Neural cell (in vitro differentiated cells): ENCODE measurements around the gene NFIB.

Source experiments
- CTCF ChIP-seq: fragments of 450-650 bp; IDR thresholded peaks from 2 replicates; pipeline ENCODE4 v1.5.1; 2014; ENCODE audit warnings: antibody characterized with exemption, mild to moderate bottlenecking, moderate library complexity; ENCODE audit not compliant: poor library complexity, severe bottlenecking
- EP300 ChIP-seq: fragments of 450-650 bp; conservative IDR thresholded peaks from 2 replicates; pipeline ENCODE4 v1.6.1; 2014; ENCODE audit warnings: antibody characterized with exemption, mild to moderate bottlenecking, moderate library complexity; ENCODE audit not compliant: poor library complexity, severe bottlenecking
- EZH2 ChIP-seq: fragments of 200-600, 300-800 bp; shearing (Covaris generic), sonication (generic); IDR thresholded peaks from 2 replicates; pipeline ENCODE4 v1.6.1; 2014; ENCODE audit warnings: antibody characterized with exemption, low read length, borderline replicate concordance, mild to moderate bottlenecking; ENCODE audit not compliant: insufficient read depth, poor library complexity, severe bottlenecking
- MXI1 ChIP-seq: fragments of 450-650 bp; conservative IDR thresholded peaks from 2 replicates; pipeline ENCODE4 v1.6.1; 2014; ENCODE audit warnings: antibody characterized with exemption, mild to moderate bottlenecking; ENCODE audit not compliant: poor library complexity, severe bottlenecking
- POLR2AphosphoS5 ChIP-seq: IDR thresholded peaks from 2 replicates; pipeline ENCODE4 v1.6.1; 2012
- RAD21 ChIP-seq: fragments of 450-650 bp; conservative IDR thresholded peaks from 2 replicates; pipeline ENCODE4 v1.6.1; 2014; ENCODE audit warnings: antibody characterized with exemption, mild to moderate bottlenecking, moderate library complexity
- REST ChIP-seq: IDR thresholded peaks from 2 replicates; pipeline ENCODE4 v1.6.1; 2012; ENCODE audit warnings: borderline replicate concordance
- TAF1 ChIP-seq: IDR thresholded peaks from 2 replicates; pipeline ENCODE4 v1.6.1; 2012; ENCODE audit warnings: low read depth

- TF ChIP-seq EP300 (peak; percentile 88), CTCF (no peak), RAD21 (no peak), POLR2AphosphoS5 (peak; percentile 65), EZH2 (no peak), TAF1 (no peak), REST (no peak), MXI1 (no peak)
These were observed 169.7 kb downstream of the NFIB start for GRCh38 chr9:14144215-14144614.
